GM08714 (cell line): ENCODE results near the gene DDX24.

Source experiments
- H3K4me3 ChIP-seq: fragments of 200-500 bp; sonication (Bioruptor generic); 2 replicates; pipeline ENCODE4 v1.5.1; 2014; ENCODE audit warnings: mild to moderate bottlenecking, low read length, inconsistent platforms
- ZNF274 ChIP-seq: IDR thresholded peaks from 2 replicates; pipeline ENCODE4 v1.6.1; 2012; ENCODE audit warnings: mild to moderate bottlenecking, low read depth, low read length

DDX24 gene

GRCh38 chr14:94122438-94122837, 41.4 kb upstream of the DDX24 start:
- TF ChIP-seq ZNF274, result no peak
- no peak overlapping the region for H3K4me3 ChIP-seq

GRCh38 chr14:94121485-94121884, 40.5 kb upstream of the DDX24 start:
- no peak for TF ChIP-seq ZNF274
- no peak overlapping the region for H3K4me3 ChIP-seq

DNA sequence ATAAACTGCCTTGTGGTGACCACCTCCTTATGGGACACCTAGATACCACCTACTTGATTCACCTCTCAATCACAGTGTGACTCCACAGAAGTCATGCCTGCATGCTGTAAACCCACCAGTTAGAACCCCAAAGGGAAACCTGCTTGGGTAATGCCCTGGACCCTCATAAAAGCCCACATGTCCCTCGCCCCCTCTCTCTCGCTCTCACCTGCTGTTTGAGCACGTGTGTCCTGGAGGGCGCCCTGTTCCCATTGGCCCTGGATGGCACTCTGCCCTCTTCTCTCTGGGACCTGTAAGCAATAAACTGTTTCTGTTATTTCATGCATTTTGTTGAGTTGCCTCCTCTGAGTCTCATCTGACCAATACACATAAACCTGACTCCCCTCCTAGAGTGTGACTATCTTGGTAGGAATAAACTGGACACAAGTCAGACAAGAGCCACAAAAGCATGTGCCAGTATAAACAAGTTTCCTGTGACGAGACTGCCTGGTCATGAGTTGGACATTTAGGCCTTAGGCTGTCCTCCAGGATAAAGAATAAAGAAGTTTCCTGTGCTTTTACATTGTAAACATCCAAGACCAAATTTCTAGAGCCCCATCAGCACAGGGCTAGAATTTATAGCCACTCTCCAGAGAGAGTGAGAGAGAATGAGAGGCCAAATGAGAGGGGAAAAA, 39.8 kb upstream of the DDX24 start:
- no peak overlapping the region for H3K4me3 ChIP-seq
- TF ChIP-seq ZNF274, result no peak

- no peak for TF ChIP-seq ZNF274
- no peak overlapping the region for H3K4me3 ChIP-seq
Measured at GRCh38 chr14:94119071-94119470, 38.1 kb upstream of the DDX24 start.

- TF ChIP-seq ZNF274, result no peak
- no peak overlapping the region for H3K4me3 ChIP-seq
Measured at GRCh38 chr14:94117856-94118255, 36.9 kb upstream of the DDX24 start.

- H3K4me3 ChIP-seq, result no peak overlapping the region
- TF ChIP-seq ZNF274, result no peak
Measured at GRCh38 chr14:94116701-94117100, 35.7 kb upstream of the DDX24 start.

GRCh38 chr14:94115631-94116030, 34.6 kb upstream of the DDX24 start:
- no peak for TF ChIP-seq ZNF274
- no peak overlapping the region for H3K4me3 ChIP-seq

DNA sequence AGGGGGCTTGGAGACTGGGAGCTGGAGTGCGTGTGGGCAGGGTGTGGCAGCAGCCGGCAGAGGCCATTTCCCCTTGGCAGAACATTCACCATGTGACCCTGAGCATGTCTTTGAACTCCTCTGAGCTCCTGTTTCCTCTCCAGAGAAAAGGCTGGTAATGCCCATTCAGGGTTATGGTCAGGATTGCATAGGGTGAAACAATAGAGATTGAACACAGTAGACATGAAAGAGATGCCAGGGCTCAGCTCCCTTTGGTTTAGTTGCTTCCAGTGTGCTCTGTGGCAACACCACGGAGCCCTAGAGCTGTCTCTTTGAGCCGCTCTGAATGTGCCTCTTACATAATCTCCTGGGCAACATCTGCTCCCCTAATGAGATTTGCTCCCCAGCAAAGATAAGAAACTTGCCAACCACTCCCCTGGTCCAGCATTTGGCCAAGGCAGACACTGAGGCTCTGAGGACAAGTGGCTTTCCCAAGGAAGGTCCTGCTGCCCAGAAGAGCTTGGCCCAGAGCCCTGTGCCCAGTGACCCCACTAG, 34.1 kb upstream of the DDX24 start:
- no peak overlapping the region for H3K4me3 ChIP-seq
- no peak for TF ChIP-seq ZNF274

DNA sequence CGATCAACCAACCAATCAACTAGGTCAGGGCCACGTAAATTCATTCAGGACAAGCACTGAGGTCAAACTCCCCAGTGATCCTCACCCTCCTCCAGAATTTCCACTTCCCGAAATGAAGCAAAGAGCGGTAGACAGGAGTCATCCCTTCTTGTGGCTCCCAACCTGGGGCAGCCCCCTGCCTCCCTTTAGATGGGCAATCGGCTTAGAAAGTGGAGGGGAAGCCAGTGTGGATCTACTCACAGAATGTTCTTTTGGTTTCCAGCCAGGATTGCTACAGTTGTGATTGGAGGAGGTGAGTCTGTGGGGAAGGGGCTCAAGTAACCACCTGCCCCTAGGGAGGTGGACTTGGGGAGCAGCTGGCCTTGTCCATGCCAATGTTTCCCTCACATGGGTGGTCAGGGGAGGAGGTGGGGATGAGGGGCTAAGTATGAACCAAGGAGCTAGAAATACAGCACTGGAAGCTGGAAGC, 33.6 kb upstream of the DDX24 start:
- no peak overlapping the region for H3K4me3 ChIP-seq
- no peak for TF ChIP-seq ZNF274

DNA sequence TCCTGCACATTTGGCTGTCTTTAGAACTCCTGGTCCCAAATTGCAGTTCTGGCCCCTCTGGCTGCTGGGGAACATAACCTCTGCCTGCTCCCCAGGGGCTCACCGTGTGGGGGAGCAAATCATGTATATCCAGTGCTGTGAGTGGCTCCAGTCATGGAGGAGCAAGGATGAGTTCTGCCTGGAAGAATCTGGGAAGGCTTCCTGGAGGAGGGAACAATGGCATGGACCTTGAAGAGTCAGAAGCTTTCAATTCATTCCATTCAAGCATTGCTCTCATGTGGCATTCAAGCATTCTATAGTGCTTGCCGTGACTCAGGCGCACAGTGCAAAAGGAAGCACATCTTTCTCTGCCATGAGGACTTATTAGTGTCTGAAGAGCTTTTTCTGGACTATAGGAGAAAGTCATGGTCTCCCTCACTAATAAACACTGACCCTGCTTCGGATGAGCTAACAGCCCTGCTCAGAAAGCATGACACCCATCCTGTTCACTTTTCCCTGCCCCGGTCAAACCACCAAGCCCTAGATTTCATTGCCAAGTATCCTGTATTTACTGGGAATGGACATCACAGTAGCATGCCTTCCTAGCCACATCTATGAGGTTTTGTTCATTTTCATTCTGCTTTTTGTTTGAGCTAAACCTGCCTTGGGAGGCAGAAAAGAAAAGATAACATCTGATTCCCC, 33.0 kb upstream of the DDX24 start:
- H3K4me3 ChIP-seq, result no peak overlapping the region
- TF ChIP-seq ZNF274, result no peak

GRCh38 chr14:94113490-94113889, 32.5 kb upstream of the DDX24 start:
- no peak overlapping the region for H3K4me3 ChIP-seq

DNA sequence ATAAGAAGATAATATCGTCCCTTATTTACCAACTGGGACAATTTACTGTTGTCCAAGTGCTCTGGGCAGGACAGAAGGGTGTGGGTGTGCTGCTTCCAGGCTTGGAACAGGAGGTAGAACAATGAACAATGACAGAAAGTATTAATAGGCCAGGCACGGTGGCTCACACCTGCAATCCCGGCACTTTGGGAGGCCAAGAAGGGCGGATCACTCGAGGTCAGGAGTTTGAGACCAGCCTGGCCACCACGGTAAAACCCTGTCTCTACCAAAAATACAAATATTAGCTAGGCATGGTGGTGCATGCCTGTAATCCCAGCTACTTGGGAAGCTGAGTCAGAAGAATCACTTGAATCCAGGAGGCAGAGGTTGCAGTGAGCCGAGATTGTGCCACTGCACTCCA, 32.1 kb upstream of the DDX24 start:
- no peak for TF ChIP-seq ZNF274
- no peak overlapping the region for H3K4me3 ChIP-seq

More at GRCh38 chr14:94113490-94113889, 32.5 kb upstream of the DDX24 start:
- TF ChIP-seq ZNF274, result no peak

DNA sequence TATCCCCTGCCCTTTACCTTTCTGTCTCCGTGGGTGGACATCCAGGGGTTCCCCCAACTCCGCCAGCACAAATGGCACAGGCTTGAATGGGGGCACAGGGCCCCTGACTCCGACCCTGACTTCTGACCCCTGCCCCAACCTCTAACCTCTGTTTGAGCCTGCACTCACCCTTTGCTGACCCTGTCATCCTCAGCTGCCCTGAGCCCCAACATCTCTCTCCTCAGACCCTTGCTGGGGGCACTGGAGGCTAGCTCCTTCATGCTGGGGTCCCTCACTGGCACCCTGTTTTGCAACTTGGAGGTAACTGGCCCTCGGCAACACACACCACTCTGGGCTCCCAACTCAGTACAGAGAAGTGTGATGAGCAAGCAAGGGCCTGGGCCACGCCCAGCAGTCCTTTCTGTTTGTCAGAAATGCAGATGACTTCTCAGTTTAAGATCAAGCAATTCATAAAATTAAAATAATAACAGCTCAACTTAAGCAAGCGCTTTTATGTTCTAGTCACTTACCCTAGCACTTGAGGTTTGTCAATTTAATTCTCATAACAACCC, 31.6 kb upstream of the DDX24 start:
- TF ChIP-seq ZNF274, result no peak
- H3K4me3 ChIP-seq, result no peak overlapping the region

DNA sequence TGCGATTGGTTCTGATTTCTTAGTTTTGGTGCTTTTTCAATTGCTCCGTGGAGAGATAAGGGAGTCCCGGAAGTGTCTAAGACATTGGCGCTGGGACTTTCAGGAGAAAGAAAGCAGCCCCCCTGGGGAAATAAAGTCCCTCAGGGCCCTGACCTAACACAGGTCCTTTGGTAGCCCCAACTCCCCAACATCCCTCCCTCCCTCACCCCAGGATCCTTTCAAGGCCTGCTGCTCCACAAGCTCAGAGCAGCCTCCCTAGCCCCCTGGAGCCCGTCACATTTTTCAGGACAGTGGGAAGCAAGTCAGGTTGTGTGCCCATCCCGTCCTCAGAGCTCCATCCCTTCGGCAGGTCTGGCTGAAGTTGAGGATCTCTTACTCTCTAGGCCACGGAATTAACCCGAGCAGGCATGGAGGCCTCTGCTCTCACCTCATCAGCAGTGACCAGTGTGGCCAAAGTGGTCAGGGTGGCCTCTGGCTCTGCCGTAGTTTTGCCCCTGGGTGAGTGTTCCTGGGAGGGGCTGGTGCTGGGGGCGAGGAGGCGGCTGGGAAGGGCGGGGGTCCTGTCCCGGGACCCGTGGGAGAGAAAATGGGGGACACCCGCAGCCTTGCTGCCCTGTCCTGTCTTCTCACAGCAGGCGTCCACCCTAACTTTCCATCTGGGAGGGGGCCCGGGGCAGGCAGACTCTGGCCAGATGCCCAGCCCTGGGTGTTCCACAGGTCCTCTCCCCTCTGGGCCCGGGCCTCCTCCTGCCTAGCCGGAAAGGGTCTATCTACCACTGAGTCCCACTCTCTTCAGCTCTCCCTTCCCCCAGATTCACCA, 30.5 kb upstream of the DDX24 start:
- TF ChIP-seq ZNF274, result no peak
- H3K4me3 ChIP-seq, result no peak overlapping the region
